Measurements from ENCODE around the gene ZBTB7C.

GRCh38 chr18:48450685-48451084 is 41.5 kb upstream of the ZBTB7C start:
- TF ChIP-seq EWSR1 (IDR thresholded peaks at IDR 0.05; ENCODE audit: borderline replicate concordance, low read depth, partially characterized antibody): no peak
- no peak for TF ChIP-seq ZBTB1 (CRISPR knock-in tag; IDR thresholded peaks at IDR 0.05; ENCODE audit: borderline replicate concordance, low read depth)
- no peak for TF ChIP-seq SIX5 (IDR thresholded peaks at IDR 0.05; ENCODE audit: borderline replicate concordance in 1 of 2, insufficient read depth in 1 of 2, low read depth in 1 of 2, low read length in 2 of 2)
- no peak for TF ChIP-seq REST (IDR thresholded peaks at IDR 0.05; ENCODE audit: borderline replicate concordance)
- no peak for TF ChIP-seq REST (CRISPR knock-in tag; IDR thresholded peaks at IDR 0.05; ENCODE audit: low read depth)
- no peak for TF ChIP-seq BDP1 (IDR thresholded peaks at IDR 0.05; ENCODE audit: insufficient read depth, insufficient read length)
- no peak for TF ChIP-seq PBX2 (CRISPR knock-in tag; IDR thresholded peaks at IDR 0.05; ENCODE audit: low read depth)
- no peak for TF ChIP-seq PBX2 (tag; conservative IDR thresholded peaks at IDR 0.05; ENCODE audit: low read depth)
- no peak for TF ChIP-seq NFIC (IDR thresholded peaks at IDR 0.05)
- no peak for TF ChIP-seq SRSF9 (IDR thresholded peaks at IDR 0.05; ENCODE audit: borderline replicate concordance, low read depth, low read length)

Measured in K562 (cell line).